GM19239 (cell line): Measurements from ENCODE around the gene FXR2.
A peak's percentile ranks its signal among the peaks of the same experiment; 100 is the strongest.

Source experiments
- DNase-seq: peaks from one replicate; pipeline ENCODE4 v3.0.0; 2011; ENCODE audit warnings: low spot score; ENCODE audit not compliant: insufficient read length
- FAIRE-seq: peaks from 2 replicates; lab custom pipeline; 2011; peaks lifted over from hg19 to GRCh38; lab: Jason Lieb, UNC

FXR2 gene

GRCh38 chr17:7556627-7557026 lies 58.1 kb downstream of the FXR2 start:
- DNase-seq (no peak), FAIRE-seq (no peak)

GRCh38 chr17:7555320-7555948 lies 59.3 kb downstream of the FXR2 start:
- DNase-seq (no peak), FAIRE-seq (no peak)

DNA sequence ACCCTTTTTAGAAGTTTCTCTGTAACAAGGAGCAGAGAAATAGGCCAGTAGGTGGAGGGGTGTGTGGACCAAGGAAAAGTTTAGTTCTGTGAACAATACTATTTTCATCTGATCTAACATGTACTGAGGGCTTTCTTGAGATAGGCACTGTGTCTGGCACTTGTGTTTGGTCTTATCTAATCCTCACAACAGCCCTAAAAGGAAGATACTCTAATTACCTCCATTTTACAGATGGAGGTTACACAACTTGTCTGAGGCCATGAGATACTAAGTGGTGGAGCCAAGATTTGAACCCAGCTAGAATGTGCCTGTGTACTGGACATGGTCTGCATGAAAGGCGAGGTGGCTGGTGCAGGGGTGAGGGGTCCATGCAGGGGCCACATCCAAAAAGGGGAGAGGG lies 61.3 kb downstream of the FXR2 start:
- DNase-seq: no peak
- FAIRE-seq: peak; percentile 35

GRCh38 chr17:7552621-7553051 lies 62.1 kb downstream of the FXR2 start:
- FAIRE-seq (peak; percentile 98), DNase-seq (peak; percentile 85)

GRCh38 chr17:7551396-7551795 lies 63.3 kb downstream of the FXR2 start:
- FAIRE-seq: no peak

GRCh38 chr17:7550344-7550743 lies 64.4 kb downstream of the FXR2 start:
- no peak for FAIRE-seq

More at GRCh38 chr17:7551396-7551795, 63.3 kb downstream of the FXR2 start:
- no peak for DNase-seq

DNA sequence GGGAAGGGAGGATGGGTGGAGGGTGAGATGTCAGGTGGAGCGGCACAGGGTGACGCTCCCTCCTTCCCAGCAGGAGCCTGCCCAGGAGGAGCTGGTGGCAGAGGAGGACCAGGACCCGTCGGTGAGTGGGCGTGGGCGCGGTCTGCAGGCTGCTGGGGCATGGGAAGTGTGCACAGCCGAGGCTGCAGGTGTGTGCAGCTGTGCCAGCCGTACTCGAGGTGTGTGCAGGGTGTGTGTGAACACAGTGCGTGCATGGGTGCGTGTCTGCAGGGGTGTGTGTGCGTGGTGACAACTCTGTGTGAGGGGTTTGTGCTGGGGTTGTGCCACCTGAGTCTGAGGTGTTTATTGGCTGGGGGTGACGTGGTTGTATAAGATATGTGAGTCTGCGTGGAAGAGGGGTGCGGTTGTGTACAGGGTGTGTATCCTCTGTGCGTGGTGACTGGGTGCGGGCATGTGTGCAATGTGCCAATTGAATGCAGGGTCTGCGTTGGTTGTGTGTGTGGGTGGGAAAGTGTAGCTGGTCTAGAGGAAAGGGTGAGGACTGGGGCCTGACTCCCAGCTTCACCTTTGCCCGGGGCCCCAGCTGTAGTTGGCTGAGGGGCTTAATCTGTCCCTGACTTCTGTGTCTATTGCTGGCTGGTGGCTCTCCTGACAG lies 65.2 kb downstream of the FXR2 start:
- FAIRE-seq: peak; percentile 37

More at GRCh38 chr17:7550344-7550743, 64.4 kb downstream of the FXR2 start:
- DNase-seq: no peak

DNA sequence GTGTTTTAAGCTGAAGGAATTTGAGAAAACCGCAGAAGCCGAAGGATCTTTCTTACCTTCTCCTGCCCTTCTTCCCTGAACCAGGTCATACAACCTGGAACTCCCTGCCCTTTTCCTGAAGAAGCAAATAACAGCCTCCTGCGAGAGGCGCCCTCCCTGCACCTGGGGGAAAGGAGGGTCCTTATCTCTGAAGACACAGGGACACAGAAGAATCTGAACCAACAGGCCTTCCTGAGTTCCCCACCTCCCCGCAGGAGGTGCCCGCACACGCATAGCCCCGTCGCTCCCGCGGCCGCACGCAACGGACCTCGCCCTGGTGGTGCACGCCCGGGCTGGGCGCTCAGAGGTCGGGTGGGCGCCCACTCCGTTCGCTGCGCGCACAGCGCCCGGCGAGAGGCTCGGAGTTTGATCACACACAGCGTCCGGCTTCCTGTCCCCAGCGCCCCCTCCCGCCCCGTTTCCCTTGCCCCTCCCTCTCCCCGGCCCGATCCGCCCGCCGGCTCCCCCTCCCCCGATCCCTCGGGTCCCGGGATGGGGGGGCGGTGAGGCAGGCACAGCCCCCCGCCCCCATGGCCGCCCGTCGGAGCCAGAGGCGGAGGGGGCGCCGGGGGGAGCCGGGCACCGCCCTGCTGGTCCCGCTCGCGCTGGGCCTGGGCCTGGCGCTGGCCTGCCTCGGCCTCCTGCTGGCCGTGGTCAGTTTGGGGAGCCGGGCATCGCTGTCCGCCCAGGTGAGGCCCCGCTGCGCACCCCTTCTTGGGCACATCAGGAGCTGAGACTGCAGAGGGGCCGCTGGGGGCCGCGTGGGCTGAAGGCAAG lies 65.9 kb downstream of the FXR2 start, which contains the start of gene TNFSF12:
Gene TNFSF12, plus strand, starts transcription at position 474 of the 816 bp plus-strand sequence. Its CDS starts 96 bp downstream, at position 570.
- DNase-seq (no peak), FAIRE-seq (peak; percentile 75)

More for the DNA sequence above, 65.2 kb downstream of the FXR2 start:
- no peak for DNase-seq

DNA sequence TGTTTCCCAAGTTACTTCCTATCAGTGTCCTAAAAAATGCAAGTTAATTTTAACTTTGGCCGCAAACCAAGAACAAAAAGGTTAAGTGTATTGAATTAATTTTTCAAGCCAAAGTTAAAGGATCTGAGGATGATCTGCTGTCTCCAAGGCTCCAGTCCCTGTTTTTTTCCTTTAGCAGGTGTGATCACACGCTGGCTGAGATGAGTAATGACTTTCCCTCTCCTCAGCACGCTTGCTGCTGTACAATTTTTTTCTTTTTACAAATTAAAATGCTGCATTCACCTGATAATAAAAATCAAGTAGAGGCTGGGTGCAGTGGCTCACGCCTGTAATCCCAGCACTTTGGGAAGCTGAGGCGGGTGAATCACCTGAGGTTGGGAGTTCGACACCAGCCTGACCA lies 69.8 kb downstream of the FXR2 start:
- FAIRE-seq: no peak
- DNase-seq: no peak
